ENCODE data around the gene TSPAN14. TPM values are rescaled to one million over a fixed set of nuclear protein-coding genes. Genes with fewer than 3 reads are reported as not detected.

The TSPAN14 gene
- total RNA-seq, 1 donor, result 23.9 TPM

- Histone ChIP-seq H3K4me3 (ENCODE audit: insufficient read depth, low read length) (no peak overlapping the region), H3K9me3 (ENCODE audit: low read depth, low read length) (no peaks in the 10 kb centered on the region), H2AFZ (ENCODE audit: low read length) (no peak overlapping the region), H3K4me2 (ENCODE audit: insufficient read depth, low read length) (no peak overlapping the region), H3K79me2 (ENCODE audit: insufficient read depth, low read length) (peaks cover 76% of the 10 kb centered on the region), H3K36me3 (ENCODE audit: insufficient read depth, low read length) (no peaks in the 10 kb centered on the region), H3K27me3 (ENCODE audit: insufficient read depth, low read length) (no peaks in the 10 kb centered on the region), H3K27ac (ENCODE audit: low read depth, low read length) (no peak overlapping the region), H4K20me1 (ENCODE audit: insufficient read depth, low read length) (peaks cover 28% of the 10 kb centered on the region), H3K4me1 (ENCODE audit: insufficient read depth, low read length) (peaks cover 4% of the 10 kb centered on the region)
- TF ChIP-seq CTCF (IDR thresholded peaks at IDR 0.05; ENCODE audit: extremely low read depth, low read depth, low read length), result no peak
- DNase-seq (ENCODE audit: insufficient read length, low spot score, missing footprints), result no peak
Observed at GRCh38 chr10:80486785-80487420, 32.8 kb downstream of the TSPAN14 start.

DNA sequence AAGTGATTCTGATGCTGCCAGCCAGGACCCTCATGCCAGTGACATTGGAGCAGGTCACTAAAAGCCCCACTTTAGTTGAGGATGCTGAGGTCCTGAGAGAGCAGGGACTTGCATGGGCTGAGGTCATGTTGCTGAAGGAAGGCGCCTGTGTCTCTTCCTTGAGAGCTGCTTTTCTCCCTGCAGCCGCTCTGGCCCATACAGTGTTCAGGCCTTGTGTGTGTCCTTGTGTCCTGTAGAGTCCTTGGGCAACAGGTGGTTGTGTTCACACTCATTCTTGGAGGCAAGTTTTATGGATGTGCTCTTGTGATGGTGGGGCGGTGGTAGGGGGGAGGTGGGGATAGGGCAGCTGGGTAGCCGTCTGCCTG lies 33.3 kb downstream of the TSPAN14 start:
- H3K9me3 ChIP-seq (ENCODE audit: low read depth, low read length), result no peaks in the 10 kb centered on the region
- H3K4me1 ChIP-seq (ENCODE audit: insufficient read depth, low read length), result peaks cover 4% of the 10 kb centered on the region
- no peak for TF ChIP-seq CTCF (IDR thresholded peaks at IDR 0.05; ENCODE audit: extremely low read depth, low read depth, low read length)
- H2AFZ ChIP-seq (ENCODE audit: low read length), result no peak overlapping the region
- peaks cover 28% of the 10 kb centered on the region for H4K20me1 ChIP-seq (ENCODE audit: insufficient read depth, low read length)
- no peaks in the 10 kb centered on the region for H3K27me3 ChIP-seq (ENCODE audit: insufficient read depth, low read length)
- H3K4me3 ChIP-seq (ENCODE audit: insufficient read depth, low read length), result no peak overlapping the region
- peaks cover 77% of the 10 kb centered on the region for H3K79me2 ChIP-seq (ENCODE audit: insufficient read depth, low read length)
- H3K4me2 ChIP-seq (ENCODE audit: insufficient read depth, low read length), result no peak overlapping the region
- H3K36me3 ChIP-seq (ENCODE audit: insufficient read depth, low read length), result no peaks in the 10 kb centered on the region
- H3K27ac ChIP-seq (ENCODE audit: low read depth, low read length), result no peak overlapping the region
- DNase-seq (ENCODE audit: insufficient read length, low spot score, missing footprints), result peak; percentile 3

DNA sequence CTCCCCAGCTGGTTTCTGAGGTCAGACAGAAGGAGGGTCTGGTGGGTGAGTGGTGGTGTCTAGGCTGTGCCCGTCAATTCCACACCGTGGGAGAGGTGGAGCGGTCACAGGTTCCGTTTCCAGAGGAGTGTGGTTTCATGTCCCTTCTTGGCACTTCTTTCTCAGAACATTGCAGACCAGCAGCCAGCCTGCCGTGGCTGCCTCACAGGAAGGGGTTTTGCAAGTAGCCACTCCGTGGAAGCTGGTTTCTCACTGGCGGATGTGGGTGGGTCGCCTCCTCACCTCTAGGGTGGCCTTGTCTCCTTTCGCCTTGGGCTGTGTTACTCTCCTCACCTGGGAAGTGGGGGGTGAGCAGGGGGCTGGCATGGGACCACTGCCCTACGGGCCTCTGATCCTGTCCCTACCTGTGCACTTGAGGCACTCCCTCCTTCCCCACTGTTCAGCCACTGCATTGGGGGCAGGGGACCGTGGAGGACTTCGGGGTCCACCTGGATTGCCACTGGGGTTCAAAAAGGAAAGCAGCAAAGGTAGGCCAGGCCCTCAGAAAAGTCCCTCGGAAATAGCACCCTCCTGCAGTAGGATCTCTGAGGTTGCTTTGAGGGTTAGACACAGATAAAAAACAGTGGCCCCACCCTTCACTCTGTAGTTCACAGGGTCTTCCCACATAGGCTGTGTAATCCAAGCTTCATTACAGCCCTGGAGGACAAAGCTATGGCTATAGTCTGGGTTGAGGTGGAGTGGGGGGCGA lies 33.9 kb downstream of the TSPAN14 start:
- H2AFZ ChIP-seq (ENCODE audit: low read length), result no peak overlapping the region
- H3K9me3 ChIP-seq (ENCODE audit: low read depth, low read length), result no peaks in the 10 kb centered on the region
- no peak for TF ChIP-seq CTCF (IDR thresholded peaks at IDR 0.05; ENCODE audit: extremely low read depth, low read depth, low read length)
- H3K36me3 ChIP-seq (ENCODE audit: insufficient read depth, low read length), result no peaks in the 10 kb centered on the region
- H4K20me1 ChIP-seq (ENCODE audit: insufficient read depth, low read length), result peaks cover 28% of the 10 kb centered on the region
- peak; percentile 6 for DNase-seq (ENCODE audit: insufficient read length, low spot score, missing footprints)
- no peaks in the 10 kb centered on the region for H3K27me3 ChIP-seq (ENCODE audit: insufficient read depth, low read length)
- no peak overlapping the region for H3K4me3 ChIP-seq (ENCODE audit: insufficient read depth, low read length)
- H3K4me2 ChIP-seq (ENCODE audit: insufficient read depth, low read length), result no peak overlapping the region
- H3K27ac ChIP-seq (ENCODE audit: low read depth, low read length), result no peak overlapping the region
- peaks cover 7% of the 10 kb centered on the region for H3K4me1 ChIP-seq (ENCODE audit: insufficient read depth, low read length)
- H3K79me2 ChIP-seq (ENCODE audit: insufficient read depth, low read length), result peaks cover 76% of the 10 kb centered on the region

DNA sequence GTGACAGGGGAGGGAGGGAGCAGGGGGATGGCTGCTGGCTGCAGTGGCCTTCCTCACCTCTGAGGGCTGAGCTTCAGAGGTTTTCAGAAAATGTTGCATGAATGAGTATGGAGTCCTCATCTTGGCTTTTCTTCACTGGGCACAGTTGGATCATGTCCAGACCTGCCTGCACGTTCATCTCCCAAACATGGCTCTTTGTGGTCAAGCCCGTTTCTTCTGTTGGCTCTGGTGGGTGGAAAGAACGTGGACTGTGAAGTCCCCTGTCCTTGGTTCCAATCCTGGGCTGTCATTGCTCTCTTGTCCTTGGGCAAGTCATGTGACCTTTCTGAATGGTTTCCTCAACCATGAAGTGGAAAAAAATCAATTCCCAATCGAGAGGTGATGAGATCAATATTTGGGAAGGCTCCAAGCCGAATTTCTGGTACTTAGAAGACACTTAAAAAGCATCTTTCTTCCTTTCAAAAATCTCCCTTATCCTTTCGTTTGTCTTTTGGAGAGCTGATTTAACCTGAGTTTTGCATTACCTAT lies 34.5 kb downstream of the TSPAN14 start:
- H3K4me2 ChIP-seq (ENCODE audit: insufficient read depth, low read length), result no peak overlapping the region
- H3K9me3 ChIP-seq (ENCODE audit: low read depth, low read length), result no peaks in the 10 kb centered on the region
- peaks cover 13% of the 10 kb centered on the region for H3K4me1 ChIP-seq (ENCODE audit: insufficient read depth, low read length)
- H2AFZ ChIP-seq (ENCODE audit: low read length), result no peak overlapping the region
- no peak overlapping the region for H3K27ac ChIP-seq (ENCODE audit: low read depth, low read length)
- H3K79me2 ChIP-seq (ENCODE audit: insufficient read depth, low read length), result peaks cover 73% of the 10 kb centered on the region
- DNase-seq (ENCODE audit: insufficient read length, low spot score, missing footprints), result peak; percentile 35
- no peak overlapping the region for H3K4me3 ChIP-seq (ENCODE audit: insufficient read depth, low read length)
- H3K27me3 ChIP-seq (ENCODE audit: insufficient read depth, low read length), result no peaks in the 10 kb centered on the region
- TF ChIP-seq CTCF (IDR thresholded peaks at IDR 0.05; ENCODE audit: extremely low read depth, low read depth, low read length), result no peak
- H4K20me1 ChIP-seq (ENCODE audit: insufficient read depth, low read length), result peaks cover 28% of the 10 kb centered on the region
- no peaks in the 10 kb centered on the region for H3K36me3 ChIP-seq (ENCODE audit: insufficient read depth, low read length)

Measured in osteoblast (primary cell).